ENCODE measurements around the gene BCL2L11.

Gene BCL2L11

GRCh38 chr2:111143843-111144198 is 23.1 kb downstream of the BCL2L11 start:
- H3K27me3 Mint-ChIP-seq, result no peaks in the 10 kb centered on the region
- peaks cover 41% of the 10 kb centered on the region for H3K4me1 Mint-ChIP-seq
- peaks cover 75% of the 10 kb centered on the region for H3K36me3 Mint-ChIP-seq (ENCODE audit: low read depth)
- ATAC-seq (no peak), DNase-seq (no peak)
- H3K27ac Mint-ChIP-seq, result no peak overlapping the region
- no peak overlapping the region for H3K4me3 Mint-ChIP-seq
- H3K9me3 Mint-ChIP-seq, result no peaks in the 10 kb centered on the region

- peaks cover 49% of the 10 kb centered on the region for H3K4me1 Mint-ChIP-seq
- peak; percentile 48 for ATAC-seq
- no peak overlapping the region for H3K27ac Mint-ChIP-seq
- H3K36me3 Mint-ChIP-seq (ENCODE audit: low read depth), result peaks cover 73% of the 10 kb centered on the region
- no peak overlapping the region for H3K4me3 Mint-ChIP-seq
- H3K27me3 Mint-ChIP-seq, result no peaks in the 10 kb centered on the region
- no peaks in the 10 kb centered on the region for H3K9me3 Mint-ChIP-seq
- no peak for DNase-seq
Observed at GRCh38 chr2:111145103-111145760, 24.5 kb downstream of the BCL2L11 start.

- Mint-ChIP-seq H3K9me3 (no peaks in the 10 kb centered on the region), H3K36me3 (ENCODE audit: low read depth) (peaks cover 71% of the 10 kb centered on the region), H3K27ac (no peak overlapping the region), H3K4me1 (peaks cover 49% of the 10 kb centered on the region), H3K27me3 (no peaks in the 10 kb centered on the region), H3K4me3 (no peak overlapping the region)
- ATAC-seq (no peak), DNase-seq (no peak)
Observed at GRCh38 chr2:111145951-111146350, 25.2 kb downstream of the BCL2L11 start.

GRCh38 chr2:111148225-111148873 is 27.6 kb downstream of the BCL2L11 start:
- no peak overlapping the region for H3K27ac Mint-ChIP-seq
- no peak for ATAC-seq
- peaks cover 44% of the 10 kb centered on the region for H3K4me1 Mint-ChIP-seq
- H3K27me3 Mint-ChIP-seq, result no peaks in the 10 kb centered on the region
- H3K36me3 Mint-ChIP-seq (ENCODE audit: low read depth), result peaks cover 73% of the 10 kb centered on the region
- no peaks in the 10 kb centered on the region for H3K9me3 Mint-ChIP-seq
- no peak for DNase-seq
- H3K4me3 Mint-ChIP-seq, result no peak overlapping the region

GRCh38 chr2:111148925-111149324 is 28.2 kb downstream of the BCL2L11 start:
- no peak for ATAC-seq
- Mint-ChIP-seq H3K4me3 (no peak overlapping the region), H3K4me1 (peaks cover 43% of the 10 kb centered on the region), H3K36me3 (ENCODE audit: low read depth) (peaks cover 74% of the 10 kb centered on the region), H3K27me3 (no peaks in the 10 kb centered on the region), H3K9me3 (no peaks in the 10 kb centered on the region), H3K27ac (no peak overlapping the region)
- DNase-seq, result no peak

- H3K27me3 Mint-ChIP-seq, result no peaks in the 10 kb centered on the region
- no peak overlapping the region for H3K4me3 Mint-ChIP-seq
- ATAC-seq (no peak), DNase-seq (no peak)
- H3K27ac Mint-ChIP-seq, result no peak overlapping the region
- peaks cover 78% of the 10 kb centered on the region for H3K36me3 Mint-ChIP-seq (ENCODE audit: low read depth)
- peaks cover 41% of the 10 kb centered on the region for H3K4me1 Mint-ChIP-seq
- no peaks in the 10 kb centered on the region for H3K9me3 Mint-ChIP-seq
Observed at GRCh38 chr2:111149882-111150455, 29.3 kb downstream of the BCL2L11 start.

- Mint-ChIP-seq H3K4me1 (peaks cover 47% of the 10 kb centered on the region), H3K27me3 (no peaks in the 10 kb centered on the region), H3K4me3 (no peak overlapping the region), H3K36me3 (ENCODE audit: low read depth) (peaks cover 87% of the 10 kb centered on the region), H3K27ac (no peak overlapping the region), H3K9me3 (no peaks in the 10 kb centered on the region)
- DNase-seq, result no peak
- no peak for ATAC-seq
Observed at GRCh38 chr2:111154758-111155157, 34.0 kb downstream of the BCL2L11 start.

- Mint-ChIP-seq H3K36me3 (ENCODE audit: low read depth) (peaks cover 87% of the 10 kb centered on the region), H3K4me1 (peaks cover 49% of the 10 kb centered on the region), H3K27me3 (peaks cover 2% of the 10 kb centered on the region), H3K27ac (peak overlapping the region; percentile 80), H3K9me3 (no peaks in the 10 kb centered on the region), H3K4me3 (no peak overlapping the region)
- ATAC-seq (no peak), DNase-seq (no peak)
Observed at GRCh38 chr2:111155610-111156009, 34.9 kb downstream of the BCL2L11 start.

GRCh38 chr2:111156529-111156928 is 35.8 kb downstream of the BCL2L11 start:
- H3K36me3 Mint-ChIP-seq (ENCODE audit: low read depth), result peaks cover 88% of the 10 kb centered on the region
- H3K27ac Mint-ChIP-seq, result peak overlapping the region; percentile 80
- H3K9me3 Mint-ChIP-seq, result no peaks in the 10 kb centered on the region
- ATAC-seq (no peak), DNase-seq (no peak)
- peaks cover 56% of the 10 kb centered on the region for H3K4me1 Mint-ChIP-seq
- H3K27me3 Mint-ChIP-seq, result peaks cover 2% of the 10 kb centered on the region
- H3K4me3 Mint-ChIP-seq, result peak overlapping the region; percentile 51

GRCh38 chr2:111157071-111157661 is 36.5 kb downstream of the BCL2L11 start:
- peak overlapping the region; percentile 51 for H3K4me3 Mint-ChIP-seq

GRCh38 chr2:111157798-111158197 is 37.1 kb downstream of the BCL2L11 start:
- Mint-ChIP-seq H3K27me3 (peaks cover 2% of the 10 kb centered on the region), H3K9me3 (no peaks in the 10 kb centered on the region), H3K4me3 (peak overlapping the region; percentile 9), H3K27ac (peak overlapping the region; percentile 80), H3K4me1 (peaks cover 67% of the 10 kb centered on the region), H3K36me3 (ENCODE audit: low read depth) (peaks cover 90% of the 10 kb centered on the region)
- DNase-seq, result no peak
- peak; percentile 64 for ATAC-seq

More at GRCh38 chr2:111157071-111157661, 36.5 kb downstream of the BCL2L11 start:
- Mint-ChIP-seq H3K36me3 (ENCODE audit: low read depth) (peaks cover 89% of the 10 kb centered on the region), H3K27ac (peak overlapping the region; percentile 80), H3K27me3 (peaks cover 2% of the 10 kb centered on the region), H3K4me1 (peaks cover 61% of the 10 kb centered on the region), H3K9me3 (no peaks in the 10 kb centered on the region)
- ATAC-seq, result peak; percentile 44
- DNase-seq, result no peak

- ATAC-seq (no peak), DNase-seq (no peak)
- Mint-ChIP-seq H3K27ac (no peak overlapping the region), H3K9me3 (no peaks in the 10 kb centered on the region), H3K4me1 (peaks cover 72% of the 10 kb centered on the region), H3K27me3 (peaks cover 2% of the 10 kb centered on the region), H3K4me3 (no peak overlapping the region), H3K36me3 (ENCODE audit: low read depth) (peaks cover 89% of the 10 kb centered on the region)
Observed at GRCh38 chr2:111159641-111160040, 38.9 kb downstream of the BCL2L11 start.

- Mint-ChIP-seq H3K9me3 (no peaks in the 10 kb centered on the region), H3K27ac (no peak overlapping the region), H3K27me3 (peaks cover 2% of the 10 kb centered on the region), H3K4me1 (peaks cover 62% of the 10 kb centered on the region), H3K4me3 (no peak overlapping the region), H3K36me3 (ENCODE audit: low read depth) (peaks cover 87% of the 10 kb centered on the region)
- no peak for ATAC-seq
- no peak for DNase-seq
Observed at GRCh38 chr2:111160758-111161157, 40.0 kb downstream of the BCL2L11 start.

GRCh38 chr2:111161971-111162370 is 41.3 kb downstream of the BCL2L11 start:
- no peaks in the 10 kb centered on the region for H3K9me3 Mint-ChIP-seq
- H3K4me1 Mint-ChIP-seq, result peaks cover 52% of the 10 kb centered on the region
- H3K36me3 Mint-ChIP-seq (ENCODE audit: low read depth), result peaks cover 80% of the 10 kb centered on the region
- DNase-seq (no peak), ATAC-seq (no peak)
- no peak overlapping the region for H3K27ac Mint-ChIP-seq
- H3K4me3 Mint-ChIP-seq, result no peak overlapping the region
- H3K27me3 Mint-ChIP-seq, result peaks cover 2% of the 10 kb centered on the region

All from activated naive CD8-positive, alpha-beta T cell treated with anti-CD3 and anti-CD28 coated beads, Interleukin-2, amount 50 U/mL, for 24 hours (primary cell).